GM12891 (cell line): Measurements from ENCODE around the gene ABCC1.
"Not testable (repeated sequence)": the region's sequence is repeated elsewhere in the genome, so short reads cannot be mapped to it uniquely, and the experiment has no call there.

Experiments used
- PAX5 ChIP-seq: IDR thresholded peaks from 2 replicates; pipeline ENCODE4 v1.6.1; 2011; ENCODE audit warnings: low read length, moderate library complexity, mild to moderate bottlenecking; ENCODE audit not compliant: insufficient read depth, severe bottlenecking
- POLR2A ChIP-seq: IDR thresholded peaks from 2 replicates; pipeline ENCODE4 v1.6.1; 2011; ENCODE audit warnings: low read depth, low read length, control low read depth
- POLR2AphosphoS5 ChIP-seq: IDR thresholded peaks from 2 replicates; pipeline ENCODE4 v1.6.1; 2011; ENCODE audit warnings: low read depth, low read length, control low read depth
- POU2F2 ChIP-seq: IDR thresholded peaks from 2 replicates; pipeline ENCODE4 v1.6.1; 2011; ENCODE audit warnings: low read depth, mild to moderate bottlenecking, control low read depth, low read length, moderate library complexity
- SPI1 ChIP-seq: IDR thresholded peaks from 2 replicates; pipeline ENCODE4 v1.6.1; 2011; ENCODE audit warnings: low read depth, low read length, control low read depth
- TAF1 ChIP-seq: IDR thresholded peaks from 2 replicates; pipeline ENCODE4 v1.6.1; 2011; ENCODE audit warnings: low read depth, low read length, control low read depth

GRCh38 chr16:16153000-16153399 lies 203.6 kb downstream of the ABCC1 start:
- TF ChIP-seq POLR2AphosphoS5, POLR2A, TAF1, PAX5, SPI1, POU2F2: not testable (repeated sequence)
